Right cardiac atrium (tissue), 5 donors: ENCODE data around the gene KRT76. TPM values are rescaled to one million over a fixed set of nuclear protein-coding genes. Genes with fewer than 3 reads are reported as not detected.
"Not testable (repeated sequence)": the region's sequence is repeated elsewhere in the genome, so short reads cannot be mapped to it uniquely, and the experiment has no call there.

Experiments used
- ATAC-seq, 2 donors: fragments of 200-7000 bp; cut with Tn5 transposase; one replicate each; pipeline versions ENCODE4 v1.8.0 to v1.9.1; 2020; ENCODE audit warnings: moderate library complexity in 2 of 2, mild to moderate bottlenecking in 1 of 2
- DNase-seq, 3 donors: peaks; one replicate each; pipeline ENCODE4 v3.0.0-alpha.2; 2020
- H3K27ac ChIP-seq: one replicate; pipeline ENCODE4 v1.5.1; 2013; ENCODE audit warnings: mild to moderate bottlenecking, low read length, control low read depth, moderate library complexity
- H3K27me3 ChIP-seq: one replicate; pipeline ENCODE4 v1.6.1; 2013; ENCODE audit not compliant: control insufficient read depth, insufficient read depth
- H3K4me1 ChIP-seq: one replicate; pipeline ENCODE4 v1.6.1; 2013; ENCODE audit warnings: low read length; ENCODE audit not compliant: control insufficient read depth, insufficient read depth
- H3K4me3 ChIP-seq: one replicate; pipeline ENCODE4 v1.5.1; 2013; ENCODE audit warnings: low read length, control low read depth
- H3K9me3 ChIP-seq: one replicate; pipeline ENCODE4 v1.6.1; 2013; ENCODE audit warnings: low read length; ENCODE audit not compliant: control insufficient read depth
- WGBS: extraction: QIAGEN DNeasy Blood & Tissue Kit; methylation state at CpG from one replicate; pipeline ENCODE4 v1.1.7; 2013; 5-methylcytosine and 5-hydroxymethylcytosine counted together
- intact Hi-C, 4 donors: fragments of 100-400 bp; cut with DNase I; formaldehyde crosslinking; loops; one replicate each; pipeline versions ENCODE4 v1.11.0 to v1.14.0; 2022 to 2023
- polyA plus RNA-seq: library from polyadenylated mRNA; stranded (reverse); fragments of 200-250 nt; gene quantifications from one replicate; pipeline ENCODE4 v1.2.3, GENCODE V29; 2013
- total RNA-seq, 4 donors: library from RNA; stranded (reverse); fragmentation: NEBNext Ultra II Directional; extraction: Animal tissue kit (Norgen Biotek cat#: 25700); gene quantifications; one replicate each; pipeline ENCODE4 v1.2.1, GENCODE V29; 2021
- donor health status: healthy with polysubstance abuse.
- donor health status: DM: no; HTN: yes; CAD: no.
- donor health status: DM: no; HTN: no; CAD: no.
- donor health status: DM: no; HTN: yes; CAD: no; lungs with severe emphysema.
- donor health status: DM: yes; HTN: yes; CAD: no.

The KRT76 gene
- total and polyA plus RNA-seq, 5 donors: not detected

- Histone ChIP-seq H3K9me3 (peaks cover 2% of the 10 kb centered on the region), H3K27ac (no peak overlapping the region), H3K27me3 (no peaks in the 10 kb centered on the region), H3K4me1 (no peaks in the 10 kb centered on the region), H3K4me3 (no peak overlapping the region)
- intact Hi-C loops: no loop called here
- WGBS: 75% methylated on average over 9 of the region's 9 CpGs
- no peak for DNase-seq
- ATAC-seq: no peak
Observed at GRCh38 chr12:52763036-52763659, 14.0 kb downstream of the KRT76 start.

GRCh38 chr12:52761802-52762201, 15.3 kb downstream of the KRT76 start:
- peaks cover 2% of the 10 kb centered on the region for H3K9me3 ChIP-seq
- ATAC-seq (no peak), DNase-seq (no peak)
- no peaks in the 10 kb centered on the region for H3K4me1 ChIP-seq
- H3K27ac ChIP-seq: no peak overlapping the region
- intact Hi-C loops: no loop called here
- H3K27me3 ChIP-seq: no peaks in the 10 kb centered on the region
- 88% methylated on average over 2 of the region's 2 CpGs for WGBS
- H3K4me3 ChIP-seq: no peak overlapping the region

GRCh38 chr12:52761218-52761617, 15.9 kb downstream of the KRT76 start:
- H3K9me3 ChIP-seq, H3K27me3 ChIP-seq, H3K27ac ChIP-seq, DNase-seq, intact Hi-C loops, H3K4me3 ChIP-seq, H3K4me1 ChIP-seq, ATAC-seq: not testable (repeated sequence)
- WGBS: 86% methylated on average over 8 of the region's 8 CpGs

GRCh38 chr12:52760623-52761022, 16.5 kb downstream of the KRT76 start:
- intact Hi-C loops: no loop called here
- no peaks in the 10 kb centered on the region for H3K27me3 ChIP-seq
- H3K9me3 ChIP-seq: peaks cover 2% of the 10 kb centered on the region
- DNase-seq (no peak), ATAC-seq (no peak)
- no peaks in the 10 kb centered on the region for H3K4me1 ChIP-seq
- no peak overlapping the region for H3K27ac ChIP-seq
- no peak overlapping the region for H3K4me3 ChIP-seq

GRCh38 chr12:52759695-52760094, 17.4 kb downstream of the KRT76 start:
- intact Hi-C loops: no loop called here
- Histone ChIP-seq H3K27me3 (no peaks in the 10 kb centered on the region), H3K4me1 (no peaks in the 10 kb centered on the region), H3K4me3 (no peak overlapping the region), H3K9me3 (peaks cover 2% of the 10 kb centered on the region), H3K27ac (no peak overlapping the region)
- no peak for ATAC-seq
- DNase-seq: no peak
- WGBS: 56% methylated on average over 2 of the region's 2 CpGs

GRCh38 chr12:52759218-52759617, 17.9 kb downstream of the KRT76 start:
- Histone ChIP-seq H3K4me3 (no peak overlapping the region), H3K27ac (no peak overlapping the region), H3K9me3 (peaks cover 2% of the 10 kb centered on the region), H3K27me3 (no peaks in the 10 kb centered on the region), H3K4me1 (no peaks in the 10 kb centered on the region)
- ATAC-seq (no peak), DNase-seq (no peak)
- intact Hi-C loops: no loop called here
- WGBS: 45% methylated on average over 2 of the region's 2 CpGs

GRCh38 chr12:52757449-52758176, 19.5 kb downstream of the KRT76 start:
- DNase-seq (no peak), ATAC-seq (no peak)
- H3K9me3 ChIP-seq: peaks cover 2% of the 10 kb centered on the region
- H3K4me3 ChIP-seq: no peak overlapping the region
- intact Hi-C loops: no loop called here
- no peak overlapping the region for H3K27ac ChIP-seq
- no peaks in the 10 kb centered on the region for H3K27me3 ChIP-seq
- WGBS: 18% methylated on average over 1 of the region's 1 CpG
- H3K4me1 ChIP-seq: no peaks in the 10 kb centered on the region

GRCh38 chr12:52756281-52756960, 20.7 kb downstream of the KRT76 start:
- intact Hi-C loops: no loop called here
- no peaks in the 10 kb centered on the region for H3K4me1 ChIP-seq
- WGBS: 74% methylated on average over 8 of the region's 8 CpGs
- no peak overlapping the region for H3K4me3 ChIP-seq
- H3K27ac ChIP-seq: no peak overlapping the region
- DNase-seq: no peak
- peaks cover 2% of the 10 kb centered on the region for H3K9me3 ChIP-seq
- no peak for ATAC-seq
- H3K27me3 ChIP-seq: no peaks in the 10 kb centered on the region

GRCh38 chr12:52755533-52755932, 21.6 kb downstream of the KRT76 start:
- ATAC-seq (no peak), DNase-seq (no peak)
- H3K27ac ChIP-seq: no peak overlapping the region
- peaks cover under 1% of the 10 kb centered on the region for H3K9me3 ChIP-seq
- 79% methylated on average over 3 of the region's 3 CpGs for WGBS
- H3K4me1 ChIP-seq: no peaks in the 10 kb centered on the region
- no peak overlapping the region for H3K4me3 ChIP-seq
- intact Hi-C loops: no loop called here
- no peaks in the 10 kb centered on the region for H3K27me3 ChIP-seq

- DNase-seq (no peak), ATAC-seq (no peak)
- Histone ChIP-seq H3K4me3 (no peak overlapping the region), H3K4me1 (no peaks in the 10 kb centered on the region), H3K27ac (no peak overlapping the region), H3K27me3 (no peaks in the 10 kb centered on the region), H3K9me3 (no peaks in the 10 kb centered on the region)
- intact Hi-C loops: no loop called here
Observed at GRCh38 chr12:52754135-52754534, 23.0 kb downstream of the KRT76 start.

- Histone ChIP-seq H3K4me3 (no peak overlapping the region), H3K27ac (no peak overlapping the region), H3K27me3 (no peaks in the 10 kb centered on the region), H3K9me3 (no peaks in the 10 kb centered on the region), H3K4me1 (no peaks in the 10 kb centered on the region)
- no peak for DNase-seq
- intact Hi-C loops: no loop called here
- WGBS: 80% methylated on average over 3 of the region's 3 CpGs
- no peak for ATAC-seq
Observed at GRCh38 chr12:52753283-52753682, 23.9 kb downstream of the KRT76 start.
